NCI-H2081 (cell line): ENCODE measurements around the gene LTBP2.

ENCODE experiments used
- DNase-seq, 2 experiments: peaks; one replicate each; lab custom pipeline; 2025; lab: John Stamatoyannopoulos, UW

Gene LTBP2

GRCh38 chr14:74591394-74591793, 20.6 kb downstream of the LTBP2 start:
- no peak for DNase-seq

GRCh38 chr14:74589291-74589879, 22.7 kb downstream of the LTBP2 start:
- DNase-seq, result no peak

- no peak for DNase-seq
These were observed 24.7 kb downstream of the LTBP2 start for GRCh38 chr14:74587363-74587707.

GRCh38 chr14:74586681-74587362, 25.2 kb downstream of the LTBP2 start:
- no peak for DNase-seq

- no peak for DNase-seq
These were observed 26.4 kb downstream of the LTBP2 start for GRCh38 chr14:74585406-74586335.

GRCh38 chr14:74584951-74585350, 27.1 kb downstream of the LTBP2 start:
- no peak for DNase-seq

- no peak for DNase-seq
These were observed 28.2 kb downstream of the LTBP2 start for GRCh38 chr14:74583689-74584434.

GRCh38 chr14:74582910-74583581, 29.0 kb downstream of the LTBP2 start:
- no peak for DNase-seq

GRCh38 chr14:74580275-74580672, 31.8 kb downstream of the LTBP2 start:
- DNase-seq, result no peak

- no peak for DNase-seq
These were observed 32.4 kb downstream of the LTBP2 start for GRCh38 chr14:74579447-74580274.

- no peak for DNase-seq
These were observed 33.6 kb downstream of the LTBP2 start for GRCh38 chr14:74578479-74578878.

- DNase-seq, result no peak
These were observed 34.1 kb downstream of the LTBP2 start for GRCh38 chr14:74577948-74578275.

GRCh38 chr14:74577247-74577947, 34.6 kb downstream of the LTBP2 start:
- no peak for DNase-seq

- no peak for DNase-seq
These were observed 36.1 kb downstream of the LTBP2 start for GRCh38 chr14:74575936-74576335.

- no peak for DNase-seq
These were observed 36.5 kb downstream of the LTBP2 start for GRCh38 chr14:74575507-74575906.

GRCh38 chr14:74574706-74575105, 37.3 kb downstream of the LTBP2 start:
- DNase-seq, result no peak

GRCh38 chr14:74574090-74574433, 38.0 kb downstream of the LTBP2 start:
- no peak for DNase-seq

GRCh38 chr14:74573421-74574089, 38.5 kb downstream of the LTBP2 start:
- no peak for DNase-seq

GRCh38 chr14:74572726-74573301, 39.2 kb downstream of the LTBP2 start:
- DNase-seq, result no peak
